SK-N-SH (cell line): ENCODE measurements around the gene PAPOLG. TPM values are rescaled to one million over a fixed set of nuclear protein-coding genes. Genes with fewer than 3 reads are reported as not detected.
A peak's percentile ranks its signal among the peaks of the same experiment; 100 is the strongest.

ENCODE experiments used
- CTCF ChIA-PET: fragments of 300-600, 350-600 bp; formaldehyde crosslinking; extraction: SDS; loops from one replicate; lab custom pipeline; 2021; lab: Yijun Ruan, JAX
- POLR2A ChIA-PET: fragments of 350-600 bp; sonication (Branson Sonifier 250); formaldehyde crosslinking; extraction: SDS; loops from one replicate; lab custom pipeline; 2020; ENCODE audit warnings: antibody characterized with exemption, inconsistent platforms; lab: Yijun Ruan, JAX
- DNase-seq: peaks from one replicate; pipeline ENCODE4 v3.0.0; 2012
- H2AFZ ChIP-seq: fragments of 200-600 bp; sonication (generic); 2 replicates; pipeline ENCODE4 v1.8.1; 2016; ENCODE audit warnings: antibody characterized with exemption, mild to moderate bottlenecking, low read depth
- H3F3A ChIP-seq: fragments of 200-600 bp; sonication (generic); replicated peaks from 2 replicates; pipeline ENCODE3; 2016; ENCODE audit warnings: antibody characterized with exemption, mild to moderate bottlenecking; ENCODE audit not compliant: insufficient read depth
- H3K27ac ChIP-seq, 2 experiments: fragments of 200-500 bp in 1 of 2; fragments of 200-600 bp in 1 of 2; sonication (Bioruptor generic) in 1 of 2; sonication (generic), shearing (Covaris generic) in 1 of 2; 2 replicates each; pipeline versions ENCODE4 v1.5.1 to v1.6.1; 2014 to 2016; ENCODE audit warnings: low read depth in 2 of 2, inconsistent platforms in 1 of 2, low read length in 1 of 2, mild to moderate bottlenecking in 1 of 2, mixed read lengths in 1 of 2
- H3K27me3 ChIP-seq: fragments of 200-600 bp; sonication (generic), shearing (Covaris generic); 2 replicates; pipeline ENCODE4 v1.6.1; 2016; ENCODE audit warnings: mixed run types; ENCODE audit not compliant: insufficient read depth
- H3K36me3 ChIP-seq, 2 experiments: fragments of 200-500 bp in 1 of 2; fragments of 200-600 bp in 1 of 2; sonication (Bioruptor generic) in 1 of 2; sonication (generic) in 1 of 2; replicated peaks in 1 of 2; 2 replicates each; pipeline versions ENCODE3 to v1.5.1; 2014 to 2016; ENCODE audit warnings: low read length in 1 of 2, mild to moderate bottlenecking in 1 of 2; ENCODE audit not compliant: insufficient read depth in 2 of 2, control insufficient read depth in 1 of 2
- H3K4me1 ChIP-seq, 2 experiments: fragments of 200-500 bp in 1 of 2; fragments of 200-600 bp in 1 of 2; sonication (Bioruptor generic) in 1 of 2; sonication (generic), shearing (Covaris generic) in 1 of 2; 2 replicates each; pipeline versions ENCODE4 v1.5.1 to v1.6.1; 2014 to 2016; ENCODE audit warnings: low read depth in 1 of 2, low read length in 1 of 2, mixed run types in 1 of 2; ENCODE audit not compliant: insufficient read depth in 2 of 2, control insufficient read depth in 1 of 2
- H3K4me2 ChIP-seq: fragments of 200-600 bp; sonication (generic), shearing (Covaris generic); 2 replicates; pipeline ENCODE4 v1.6.1; 2017; ENCODE audit warnings: mixed run types
- H3K4me3 ChIP-seq, 2 experiments: fragments of 200-500 bp in 1 of 2; fragments of 200-600 bp in 1 of 2; sonication (Bioruptor generic) in 1 of 2; sonication (generic), shearing (Covaris generic) in 1 of 2; 2 replicates each; pipeline versions ENCODE4 v1.5.1 to v1.8.1; 2014 to 2016; ENCODE audit warnings: low read depth in 2 of 2, inconsistent platforms in 1 of 2, low read length in 1 of 2, mild to moderate bottlenecking in 1 of 2, mixed read lengths in 1 of 2, moderate library complexity in 1 of 2
- H3K79me2 ChIP-seq: fragments of 200-600 bp; sonication (generic); 2 replicates; pipeline ENCODE4 v1.8.1; 2017; ENCODE audit warnings: mild to moderate bottlenecking; ENCODE audit not compliant: insufficient read depth
- H3K9ac ChIP-seq: fragments of 200-600 bp; sonication (generic); 2 replicates; pipeline ENCODE4 v1.6.1; 2017; ENCODE audit warnings: mixed run types
- H3K9me2 ChIP-seq: fragments of 200-600 bp; sonication (generic); 2 replicates; pipeline ENCODE4 v1.6.1; 2017; ENCODE audit warnings: mixed run types
- H3K9me3 ChIP-seq: fragments of 200-600 bp; sonication (generic); 2 replicates; pipeline ENCODE4 v1.6.1; 2017; ENCODE audit warnings: mixed run types, mild to moderate bottlenecking, moderate library complexity
- H4K20me1 ChIP-seq: fragments of 200-600 bp; sonication (generic); 2 replicates; pipeline ENCODE4 v1.6.1; 2017; ENCODE audit warnings: mild to moderate bottlenecking, mixed run types; ENCODE audit not compliant: insufficient read depth
- ELF1 ChIP-seq: IDR thresholded peaks from 2 replicates; pipeline ENCODE4 v1.4.0; 2012
- EP300 ChIP-seq, 2 experiments: IDR thresholded peaks; 2 replicates each; pipeline versions ENCODE4 v1.4.0 to v1.6.1; 2012; ENCODE audit warnings: borderline replicate concordance in 1 of 2, low read depth in 1 of 2, low read length in 1 of 2
- JUND ChIP-seq: IDR thresholded peaks from 2 replicates; pipeline ENCODE4 v1.4.0; 2012
- NRF1 ChIP-seq: IDR thresholded peaks from 2 replicates; pipeline ENCODE4 v1.6.1; 2012; ENCODE audit warnings: low read depth, mild to moderate bottlenecking, low read length
- POLR2AphosphoS5 ChIP-seq: IDR thresholded peaks from 2 replicates; pipeline ENCODE4 v1.6.1; 2012; ENCODE audit warnings: low read depth, low read length
- WGBS: methylation state at CpG from one replicate; pipeline ENCODE4 v1.1.6; 2017; ENCODE audit warnings: low lambda C conversion rate; 5-methylcytosine and 5-hydroxymethylcytosine counted together
- polyA plus RNA-seq, 3 experiments: library from polyadenylated mRNA; depleted of rRNA; stranded (reverse); fragments of >200 nt; gene quantifications; 2 replicates each; pipeline ENCODE4 v1.2.3, GENCODE V29; 2012
- TF ChIP-seq, protein P1 (sequence below): fragments of 200-600 bp; sonication (generic); IDR thresholded peaks from 2 replicates; pipeline ENCODE4 v1.6.1; 2017; ENCODE audit warnings: antibody characterized with exemption, mild to moderate bottlenecking, moderate library complexity
- TF ChIP-seq, protein P2 (sequence below): IDR thresholded peaks from 2 replicates; pipeline ENCODE4 v1.4.0; 2012; ENCODE audit warnings: low read depth, borderline replicate concordance

PAPOLG gene
- polyA plus RNA-seq, 1 of the 3 experiments (the other 2 are of a cell fraction): 2.1 TPM

DNA sequence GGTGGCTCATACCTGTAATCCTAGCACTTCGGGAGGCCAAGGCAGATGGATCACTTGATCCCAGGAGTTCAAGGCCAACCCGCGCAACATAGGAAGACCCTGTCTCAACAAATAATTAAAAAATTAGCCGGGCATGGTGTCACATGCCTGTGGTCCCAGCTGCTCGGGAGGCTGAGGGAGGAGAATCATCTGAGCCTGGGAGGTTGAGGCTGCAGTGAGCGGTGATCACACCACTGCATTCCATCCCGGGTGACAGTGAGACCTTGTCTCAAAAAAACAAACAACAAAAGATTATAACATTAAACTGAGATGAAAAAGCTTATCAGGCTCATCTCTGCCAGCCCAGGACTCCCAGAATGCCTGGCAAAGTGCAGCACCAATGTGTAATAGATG lies 50.5 kb downstream of the PAPOLG start:
- WGBS: 76% methylated on average over 7 of the region's 7 CpGs
- no peak overlapping the region for H3K4me3 ChIP-seq
- no peaks in the 10 kb centered on the region for H3K79me2 ChIP-seq
- H2AFZ ChIP-seq: no peak overlapping the region
- H3K9me3 ChIP-seq: no peaks in the 10 kb centered on the region
- H3K36me3 ChIP-seq: peaks cover 0 to 5% of the 10 kb centered on the region in 2 experiments
- CTCF ChIA-PET: interaction anchor here (2.4 kb wide), 1 partner anchor 192 kb away, joined by 18 read pairs; no protein-coding TSS in a partner anchor
- no peak overlapping the region for H3K4me2 ChIP-seq
- DNase-seq: no peak
- no peaks in the 10 kb centered on the region for H3K9me2 ChIP-seq
- no peaks in the 10 kb centered on the region for H4K20me1 ChIP-seq
- H3K9ac ChIP-seq: no peak overlapping the region
- H3K27me3 ChIP-seq: no peaks in the 10 kb centered on the region
- H3K27ac ChIP-seq: no peak overlapping the region
- no peak for TF ChIP-seq JUND
- POLR2A ChIA-PET: no interaction called here
- H3F3A ChIP-seq: no peaks in the 10 kb centered on the region
- peaks cover 7 to 14% of the 10 kb centered on the region in 2 experiments; a peak in 2 of 4 replicates for H3K4me1 ChIP-seq

DNA sequence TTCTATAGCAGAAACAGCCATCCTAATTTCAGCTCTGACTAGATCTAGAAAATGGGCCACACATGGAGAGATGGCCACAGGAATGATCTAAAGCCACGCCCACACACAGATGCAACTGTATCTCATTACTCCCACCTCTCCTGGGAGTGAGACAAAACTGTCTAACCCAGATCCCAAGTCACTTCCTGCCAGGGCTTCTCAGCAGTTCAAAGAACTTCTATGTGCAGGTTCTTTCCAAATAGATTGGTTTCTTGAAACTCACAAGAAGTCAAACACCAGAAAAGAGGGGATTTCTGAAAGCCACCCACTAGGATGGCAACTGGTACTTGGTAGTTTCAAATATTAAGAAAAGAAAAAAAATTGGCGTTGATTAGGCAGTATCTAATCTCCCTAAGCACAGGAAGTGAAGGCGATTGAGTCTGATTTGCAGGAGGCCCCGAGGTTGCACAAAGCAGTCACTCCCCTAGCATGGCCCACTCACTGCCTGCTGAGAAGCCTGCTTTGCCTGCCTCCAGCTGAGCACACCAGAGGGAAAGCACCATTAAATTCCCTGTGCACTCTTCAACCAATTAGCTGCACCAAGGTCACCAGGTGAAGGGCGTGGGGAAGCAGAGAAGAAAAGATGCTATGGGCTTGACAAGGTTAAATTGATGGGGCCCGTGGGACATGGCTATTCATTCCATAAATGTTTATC lies 51.1 kb downstream of the PAPOLG start:
- CTCF ChIA-PET: interaction anchor here (0.9 to 1.3 kb wide), 2 partner anchors 110 to 192 kb away, joined by 3 read pairs; no protein-coding TSS in a partner anchor
- POLR2A ChIA-PET: no interaction called here
- no peaks in the 10 kb centered on the region for H3K27me3 ChIP-seq
- no peak overlapping the region for H3K4me2 ChIP-seq
- no peaks in the 10 kb centered on the region for H4K20me1 ChIP-seq
- no peak for TF ChIP-seq NRF1
- TF ChIP-seq, protein P1, sequence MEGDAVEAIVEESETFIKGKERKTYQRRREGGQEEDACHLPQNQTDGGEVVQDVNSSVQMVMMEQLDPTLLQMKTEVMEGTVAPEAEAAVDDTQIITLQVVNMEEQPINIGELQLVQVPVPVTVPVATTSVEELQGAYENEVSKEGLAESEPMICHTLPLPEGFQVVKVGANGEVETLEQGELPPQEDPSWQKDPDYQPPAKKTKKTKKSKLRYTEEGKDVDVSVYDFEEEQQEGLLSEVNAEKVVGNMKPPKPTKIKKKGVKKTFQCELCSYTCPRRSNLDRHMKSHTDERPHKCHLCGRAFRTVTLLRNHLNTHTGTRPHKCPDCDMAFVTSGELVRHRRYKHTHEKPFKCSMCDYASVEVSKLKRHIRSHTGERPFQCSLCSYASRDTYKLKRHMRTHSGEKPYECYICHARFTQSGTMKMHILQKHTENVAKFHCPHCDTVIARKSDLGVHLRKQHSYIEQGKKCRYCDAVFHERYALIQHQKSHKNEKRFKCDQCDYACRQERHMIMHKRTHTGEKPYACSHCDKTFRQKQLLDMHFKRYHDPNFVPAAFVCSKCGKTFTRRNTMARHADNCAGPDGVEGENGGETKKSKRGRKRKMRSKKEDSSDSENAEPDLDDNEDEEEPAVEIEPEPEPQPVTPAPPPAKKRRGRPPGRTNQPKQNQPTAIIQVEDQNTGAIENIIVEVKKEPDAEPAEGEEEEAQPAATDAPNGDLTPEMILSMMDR: no peak
- no peak for TF ChIP-seq EP300 (IDR thresholded peaks at IDR 0.05; ENCODE audit: borderline replicate concordance in 1 of 2, low read depth in 1 of 2, low read length in 1 of 2)
- no peak for TF ChIP-seq ELF1
- TF ChIP-seq POLR2AphosphoS5: no peak
- TF ChIP-seq, protein P2, sequence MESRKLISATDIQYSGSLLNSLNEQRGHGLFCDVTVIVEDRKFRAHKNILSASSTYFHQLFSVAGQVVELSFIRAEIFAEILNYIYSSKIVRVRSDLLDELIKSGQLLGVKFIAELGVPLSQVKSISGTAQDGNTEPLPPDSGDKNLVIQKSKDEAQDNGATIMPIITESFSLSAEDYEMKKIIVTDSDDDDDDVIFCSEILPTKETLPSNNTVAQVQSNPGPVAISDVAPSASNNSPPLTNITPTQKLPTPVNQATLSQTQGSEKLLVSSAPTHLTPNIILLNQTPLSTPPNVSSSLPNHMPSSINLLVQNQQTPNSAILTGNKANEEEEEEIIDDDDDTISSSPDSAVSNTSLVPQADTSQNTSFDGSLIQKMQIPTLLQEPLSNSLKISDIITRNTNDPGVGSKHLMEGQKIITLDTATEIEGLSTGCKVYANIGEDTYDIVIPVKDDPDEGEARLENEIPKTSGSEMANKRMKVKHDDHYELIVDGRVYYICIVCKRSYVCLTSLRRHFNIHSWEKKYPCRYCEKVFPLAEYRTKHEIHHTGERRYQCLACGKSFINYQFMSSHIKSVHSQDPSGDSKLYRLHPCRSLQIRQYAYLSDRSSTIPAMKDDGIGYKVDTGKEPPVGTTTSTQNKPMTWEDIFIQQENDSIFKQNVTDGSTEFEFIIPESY: no peak
- no peaks in the 10 kb centered on the region for H3K9me2 ChIP-seq
- peaks cover 7 to 14% of the 10 kb centered on the region in 2 experiments; a peak in 2 of 4 replicates for H3K4me1 ChIP-seq
- H3K9me3 ChIP-seq: no peaks in the 10 kb centered on the region
- H3K36me3 ChIP-seq: peaks cover 0 to under 1% of the 10 kb centered on the region in 2 experiments
- no peaks in the 10 kb centered on the region for H3K79me2 ChIP-seq
- H2AFZ ChIP-seq: no peak overlapping the region
- no peak overlapping the region for H3K27ac ChIP-seq
- no peaks in the 10 kb centered on the region for H3F3A ChIP-seq
- DNase-seq: peak; percentile 41
- H3K9ac ChIP-seq: no peak overlapping the region
- 74% methylated on average over 6 of the region's 6 CpGs for WGBS
- no peak overlapping the region for H3K4me3 ChIP-seq
